SU-DHL-6 (cell line): ENCODE measurements around the gene WWOX.

ENCODE experiments used
- H2AFZ ChIP-seq: fragments of 200-600 bp; sonication (generic); 2 replicates; pipeline ENCODE4 v1.6.1; 2014; ENCODE audit warnings: low read depth, mild to moderate bottlenecking, moderate library complexity, mixed read lengths, antibody characterized with exemption, low read length; ENCODE audit not compliant: severe bottlenecking
- H3F3A ChIP-seq: fragments of 200-600 bp; shearing (Covaris generic); 2 replicates; pipeline ENCODE4 v1.6.0; 2016; ENCODE audit warnings: antibody characterized with exemption, mild to moderate bottlenecking; ENCODE audit not compliant: insufficient read depth
- H3K27ac ChIP-seq: fragments of 200-600 bp; sonication (generic); 2 replicates; pipeline ENCODE4 v1.5.1; 2016; ENCODE audit warnings: low read depth, mild to moderate bottlenecking, low read length, moderate library complexity, mixed read lengths
- H3K27me3 ChIP-seq: fragments of 200-600 bp; sonication (generic), shearing (Covaris generic); 2 replicates; pipeline ENCODE4 v1.6.0; 2014; ENCODE audit warnings: mild to moderate bottlenecking, low read length
- H3K36me3 ChIP-seq: fragments of 200-600 bp; sonication (generic); 2 replicates; pipeline ENCODE4 v1.6.1; 2014; ENCODE audit warnings: mild to moderate bottlenecking, low read length, mixed read lengths
- H3K4me2 ChIP-seq: fragments of 300-600, 200-600 bp; shearing (Covaris generic), sonication (generic); 2 replicates; pipeline ENCODE4 v1.6.0; 2014; ENCODE audit warnings: low read length, low read depth, mild to moderate bottlenecking; ENCODE audit not compliant: poor library complexity, severe bottlenecking
- H3K4me3 ChIP-seq: fragments of 200-600 bp; sonication (generic); 2 replicates; pipeline ENCODE4 v1.5.1; 2014; ENCODE audit warnings: antibody characterized with exemption, low read length, mild to moderate bottlenecking, mixed read lengths; ENCODE audit not compliant: insufficient read depth, poor library complexity, severe bottlenecking
- H3K79me2 ChIP-seq: fragments of 200-600 bp; sonication (generic); 2 replicates; pipeline ENCODE4 v1.6.1; 2014; ENCODE audit warnings: mild to moderate bottlenecking, low read length, moderate library complexity; ENCODE audit not compliant: insufficient read depth
- H3K9ac ChIP-seq: fragments of 200-600 bp; sonication (generic); 2 replicates; pipeline ENCODE4 v1.7.0; 2014; ENCODE audit warnings: mild to moderate bottlenecking, low read length
- H3K9me2 ChIP-seq: fragments of 200-600 bp; sonication (generic); replicated peaks from 2 replicates; pipeline ENCODE4 v1.6.1; 2014; ENCODE audit warnings: low read length; ENCODE audit not compliant: insufficient read depth
- H3K9me3 ChIP-seq: fragments of 200-600 bp; sonication (generic); 2 replicates; pipeline ENCODE4 v1.6.1; 2014; ENCODE audit warnings: low read length, mixed read lengths; ENCODE audit not compliant: insufficient read depth
- H4K20me1 ChIP-seq: fragments of 200-600 bp; sonication (generic); 2 replicates; pipeline ENCODE4 v1.6.1; 2014; ENCODE audit warnings: low read depth, mild to moderate bottlenecking, antibody characterized with exemption, low read length, moderate library complexity, mixed read lengths
- CTCF ChIP-seq: fragments of 200-600 bp; sonication (generic); IDR thresholded peaks from one replicate; pipeline ENCODE4 v1.5.1; 2017; ENCODE audit warnings: antibody characterized with exemption, mild to moderate bottlenecking, low read length, moderate library complexity; ENCODE audit not compliant: insufficient read depth, poor library complexity, severe bottlenecking
- EZH2phosphoT487 ChIP-seq: fragments of 200-600 bp; sonication (generic), shearing (Covaris generic); conservative IDR thresholded peaks from 2 replicates; pipeline ENCODE4 v1.6.1; 2018; ENCODE audit warnings: mild to moderate bottlenecking, antibody characterized with exemption, low read length, moderate library complexity, mixed read lengths

Gene WWOX

GRCh38 chr16:78748220-78748929, 648.9 kb downstream of the WWOX start:
- H4K20me1 ChIP-seq: no peaks in the 10 kb centered on the region
- no peaks in the 10 kb centered on the region for H3K27me3 ChIP-seq
- no peak overlapping the region for H2AFZ ChIP-seq
- no peaks in the 10 kb centered on the region for H3K9me3 ChIP-seq
- H3K4me2 ChIP-seq: no peak overlapping the region
- H3F3A ChIP-seq: 0 out of 2 replicates have a peak, but pooled peaks cover 8% of the 10 kb centered on the region
- no peak for TF ChIP-seq EZH2phosphoT487
- TF ChIP-seq CTCF: no peak
- H3K4me3 ChIP-seq: no peak overlapping the region
- no peaks in the 10 kb centered on the region for H3K9me2 ChIP-seq
- no peak overlapping the region for H3K27ac ChIP-seq
- no peaks in the 10 kb centered on the region for H3K79me2 ChIP-seq
- no peaks in the 10 kb centered on the region for H3K36me3 ChIP-seq
- no peak overlapping the region for H3K9ac ChIP-seq

- peak overlapping the region; percentile 45 for H3K27ac ChIP-seq
- H3K9ac ChIP-seq: no peak overlapping the region
- H2AFZ ChIP-seq: no peak overlapping the region
- H3K79me2 ChIP-seq: no peaks in the 10 kb centered on the region
- H3K9me3 ChIP-seq: no peaks in the 10 kb centered on the region
- peak overlapping the region; percentile 63 for H3K4me2 ChIP-seq
- H3K36me3 ChIP-seq: no peaks in the 10 kb centered on the region
- 0 out of 2 replicates have a peak, but pooled peaks cover 8% of the 10 kb centered on the region for H3F3A ChIP-seq
- no peak overlapping the region for H3K4me3 ChIP-seq
- no peaks in the 10 kb centered on the region for H3K27me3 ChIP-seq
- H3K9me2 ChIP-seq: no peaks in the 10 kb centered on the region
- TF ChIP-seq CTCF: no peak
- TF ChIP-seq EZH2phosphoT487: no peak
- no peaks in the 10 kb centered on the region for H4K20me1 ChIP-seq
Observed at GRCh38 chr16:78749745-78750268, 650.4 kb downstream of the WWOX start.

GRCh38 chr16:78750611-78751010, 651.2 kb downstream of the WWOX start:
- Histone ChIP-seq H3K9ac (no peak overlapping the region), H3F3A (0 out of 2 replicates have a peak, but pooled peaks cover 8% of the 10 kb centered on the region), H3K4me2 (peak overlapping the region; percentile 63), H3K27me3 (no peaks in the 10 kb centered on the region), H2AFZ (no peak overlapping the region), H3K79me2 (no peaks in the 10 kb centered on the region), H3K9me3 (no peaks in the 10 kb centered on the region), H3K27ac (no peak overlapping the region), H3K4me3 (no peak overlapping the region), H3K9me2 (no peaks in the 10 kb centered on the region), H3K36me3 (no peaks in the 10 kb centered on the region), H4K20me1 (no peaks in the 10 kb centered on the region)
- no peak for TF ChIP-seq CTCF
- TF ChIP-seq EZH2phosphoT487: no peak
